Rectal smooth muscle tissue (tissue), 1 donor: Measurements from ENCODE around the gene NTNG2.
A peak's percentile ranks its signal among the peaks of the same experiment; 100 is the strongest.
"Not testable (repeated sequence)": the region's sequence is repeated elsewhere in the genome, so short reads cannot be mapped to it uniquely, and the experiment has no call there.

Source experiments
- H3K27ac ChIP-seq: one replicate; pipeline ENCODE4 v1.7.0; 2013; ENCODE audit warnings: low read depth, low read length, inconsistent platforms
- H3K27me3 ChIP-seq: one replicate; pipeline ENCODE4 v1.7.0; 2013; ENCODE audit warnings: low read length; ENCODE audit not compliant: control insufficient read depth, insufficient read depth
- H3K36me3 ChIP-seq: one replicate; pipeline ENCODE4 v1.7.0; 2013; ENCODE audit warnings: low read length; ENCODE audit not compliant: control insufficient read depth, insufficient read depth
- H3K4me1 ChIP-seq: one replicate; pipeline ENCODE4 v1.7.0; 2013; ENCODE audit warnings: low read length; ENCODE audit not compliant: control insufficient read depth, insufficient read depth
- H3K4me3 ChIP-seq: one replicate; pipeline ENCODE4 v1.7.0; 2013; ENCODE audit warnings: low read length
- H3K9ac ChIP-seq: one replicate; pipeline ENCODE4 v1.7.0; 2013; ENCODE audit warnings: low read length

Gene NTNG2, protein sequence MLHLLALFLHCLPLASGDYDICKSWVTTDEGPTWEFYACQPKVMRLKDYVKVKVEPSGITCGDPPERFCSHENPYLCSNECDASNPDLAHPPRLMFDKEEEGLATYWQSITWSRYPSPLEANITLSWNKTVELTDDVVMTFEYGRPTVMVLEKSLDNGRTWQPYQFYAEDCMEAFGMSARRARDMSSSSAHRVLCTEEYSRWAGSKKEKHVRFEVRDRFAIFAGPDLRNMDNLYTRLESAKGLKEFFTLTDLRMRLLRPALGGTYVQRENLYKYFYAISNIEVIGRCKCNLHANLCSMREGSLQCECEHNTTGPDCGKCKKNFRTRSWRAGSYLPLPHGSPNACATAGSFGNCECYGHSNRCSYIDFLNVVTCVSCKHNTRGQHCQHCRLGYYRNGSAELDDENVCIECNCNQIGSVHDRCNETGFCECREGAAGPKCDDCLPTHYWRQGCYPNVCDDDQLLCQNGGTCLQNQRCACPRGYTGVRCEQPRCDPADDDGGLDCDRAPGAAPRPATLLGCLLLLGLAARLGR

DNA sequence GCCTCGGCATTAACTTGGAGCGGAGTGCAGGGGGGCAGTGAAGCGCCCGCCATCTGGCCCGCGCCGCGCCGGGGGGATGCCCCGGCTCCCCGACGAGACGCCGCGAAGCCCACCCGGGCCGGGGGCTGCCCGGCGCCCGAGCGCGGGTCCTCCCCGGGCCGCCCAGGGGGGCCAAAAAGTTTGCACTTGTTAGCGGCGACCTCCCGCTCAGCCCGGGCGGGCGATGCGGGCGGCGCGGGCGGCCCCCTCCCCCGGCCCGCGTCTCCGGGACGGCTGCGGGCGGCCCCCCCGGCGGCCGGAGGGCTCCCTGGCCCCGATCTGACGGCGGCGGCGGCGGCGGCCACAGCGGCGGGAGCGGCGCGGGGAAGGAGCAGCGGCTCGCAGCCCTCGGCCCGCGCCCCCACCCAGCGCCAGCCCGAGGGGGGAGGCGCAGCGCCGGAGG lies at the start of gene NTNG2:
TSS of gene NTNG2 (plus strand) at position 316 of the 442 bp plus-strand sequence. CDS start 4,774 bp downstream, outside the sequence.
- no peak within 1 kb of the TSS for H3K9ac ChIP-seq
- peaks cover 16% of the 10 kb centered on the region for H3K27me3 ChIP-seq
- no peaks in the 10 kb centered on the region for H3K4me1 ChIP-seq
- peak within 1 kb of the TSS; percentile 62 for H3K4me3 ChIP-seq
- H3K36me3 ChIP-seq: no peaks in the 10 kb centered on the region
- H3K27ac ChIP-seq: no peak within 1 kb of the TSS

GRCh38 chr9:132114102-132114707 lies 47.7 kb upstream of the NTNG2 start:
- Histone ChIP-seq H3K36me3 (no peaks in the 10 kb centered on the region), H3K27me3 (no peaks in the 10 kb centered on the region), H3K4me3 (no peak overlapping the region), H3K27ac (no peak overlapping the region), H3K9ac (no peak overlapping the region), H3K4me1 (no peaks in the 10 kb centered on the region)

DNA sequence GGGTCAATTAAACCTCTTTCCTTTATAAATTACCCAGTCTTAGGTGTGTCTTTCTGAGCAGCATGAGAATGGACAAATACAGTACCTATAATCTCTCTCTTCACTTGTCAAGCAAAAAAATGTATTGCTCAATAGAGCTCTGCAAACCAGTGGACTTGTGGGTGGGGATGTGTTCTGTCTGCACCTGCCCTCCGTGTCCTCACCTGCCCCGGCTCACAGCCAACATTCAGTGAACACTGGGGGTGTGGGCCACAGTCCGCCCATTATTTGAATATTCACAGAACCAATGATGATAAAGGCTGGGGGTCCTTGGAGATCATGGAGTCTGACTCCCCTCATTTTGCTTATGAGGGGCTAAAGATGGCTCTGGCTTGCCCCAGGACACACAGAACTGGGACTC lies 45.3 kb upstream of the NTNG2 start:
- no peaks in the 10 kb centered on the region for H3K4me1 ChIP-seq
- no peak overlapping the region for H3K27ac ChIP-seq
- H3K4me3 ChIP-seq: no peak overlapping the region
- H3K36me3 ChIP-seq: no peaks in the 10 kb centered on the region
- H3K9ac ChIP-seq: no peak overlapping the region
- no peaks in the 10 kb centered on the region for H3K27me3 ChIP-seq

DNA sequence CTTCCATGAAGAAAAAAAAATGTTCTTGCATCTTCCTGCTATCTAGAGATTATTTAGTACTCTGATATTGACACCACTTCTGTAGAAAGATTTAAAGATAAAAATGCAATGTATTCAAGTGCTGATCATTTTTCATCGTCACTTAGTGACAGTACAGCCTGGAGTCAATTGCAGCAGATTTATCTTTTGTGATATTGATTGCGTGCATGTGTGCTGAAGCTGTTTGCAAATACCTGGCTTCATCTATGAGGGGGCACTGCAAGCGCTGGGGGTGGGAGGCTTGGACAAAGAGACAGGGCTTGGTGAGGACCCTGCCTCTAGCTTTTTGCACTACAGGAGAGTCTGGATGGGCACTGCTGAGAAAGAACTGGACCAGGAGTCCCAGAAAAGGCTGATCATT lies 44.2 kb upstream of the NTNG2 start:
- Histone ChIP-seq H3K4me3 (no peak overlapping the region), H3K9ac (no peak overlapping the region), H3K27me3 (no peaks in the 10 kb centered on the region), H3K4me1 (no peaks in the 10 kb centered on the region), H3K27ac (no peak overlapping the region), H3K36me3 (no peaks in the 10 kb centered on the region)

- H3K27ac ChIP-seq: no peak overlapping the region
- no peak overlapping the region for H3K4me3 ChIP-seq
- H3K36me3 ChIP-seq: no peaks in the 10 kb centered on the region
- H3K9ac ChIP-seq: no peak overlapping the region
- H3K27me3 ChIP-seq: no peaks in the 10 kb centered on the region
- H3K4me1 ChIP-seq: no peaks in the 10 kb centered on the region
Measured at GRCh38 chr9:132121021-132121420, 40.8 kb upstream of the NTNG2 start.

DNA sequence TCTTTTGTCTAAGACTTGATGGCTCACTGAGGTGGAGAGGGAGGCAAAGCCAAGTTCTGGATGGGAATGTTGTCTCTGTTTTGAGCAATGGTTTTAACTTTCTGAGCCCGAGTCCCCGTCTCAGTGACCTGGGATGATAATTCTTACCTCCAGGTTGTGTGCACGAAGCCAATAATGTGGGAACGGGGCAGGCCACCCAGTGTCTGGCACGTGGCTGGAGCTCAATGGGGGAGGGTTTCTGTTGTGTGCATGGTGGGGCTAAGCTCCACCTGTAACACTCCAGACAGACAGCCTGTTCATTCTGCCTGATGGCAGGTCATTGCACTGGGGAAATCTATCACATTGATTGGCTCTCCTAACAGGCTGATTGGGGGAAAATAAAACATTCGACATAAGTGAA lies 37.1 kb upstream of the NTNG2 start:
- Histone ChIP-seq H3K27me3 (peaks cover 4% of the 10 kb centered on the region), H3K4me1 (no peaks in the 10 kb centered on the region), H3K4me3 (no peak overlapping the region), H3K36me3 (no peaks in the 10 kb centered on the region), H3K9ac (no peak overlapping the region), H3K27ac (no peak overlapping the region)

DNA sequence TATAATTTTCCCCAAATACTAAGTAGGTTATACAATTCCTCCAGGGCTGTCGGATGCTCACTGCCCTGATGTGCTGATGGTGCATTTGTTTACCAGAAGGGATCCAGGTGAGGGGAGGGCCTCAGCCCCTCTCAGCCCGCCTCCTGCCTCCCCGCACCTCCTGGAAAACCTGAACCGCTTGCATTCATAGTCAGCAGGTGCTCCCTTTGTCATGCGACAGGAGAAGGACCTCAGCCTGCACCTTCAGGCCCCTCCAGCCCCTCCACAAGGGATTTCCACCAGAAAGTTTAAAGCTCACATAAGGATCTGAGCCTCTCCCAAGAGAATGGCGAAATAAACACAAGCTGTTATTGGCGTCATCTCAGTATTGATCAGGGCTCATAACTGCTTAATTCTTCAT lies 36.5 kb upstream of the NTNG2 start:
- Histone ChIP-seq H3K27ac (no peak overlapping the region), H3K27me3 (peaks cover 4% of the 10 kb centered on the region), H3K9ac (no peak overlapping the region), H3K4me1 (no peaks in the 10 kb centered on the region), H3K36me3 (no peaks in the 10 kb centered on the region), H3K4me3 (no peak overlapping the region)

DNA sequence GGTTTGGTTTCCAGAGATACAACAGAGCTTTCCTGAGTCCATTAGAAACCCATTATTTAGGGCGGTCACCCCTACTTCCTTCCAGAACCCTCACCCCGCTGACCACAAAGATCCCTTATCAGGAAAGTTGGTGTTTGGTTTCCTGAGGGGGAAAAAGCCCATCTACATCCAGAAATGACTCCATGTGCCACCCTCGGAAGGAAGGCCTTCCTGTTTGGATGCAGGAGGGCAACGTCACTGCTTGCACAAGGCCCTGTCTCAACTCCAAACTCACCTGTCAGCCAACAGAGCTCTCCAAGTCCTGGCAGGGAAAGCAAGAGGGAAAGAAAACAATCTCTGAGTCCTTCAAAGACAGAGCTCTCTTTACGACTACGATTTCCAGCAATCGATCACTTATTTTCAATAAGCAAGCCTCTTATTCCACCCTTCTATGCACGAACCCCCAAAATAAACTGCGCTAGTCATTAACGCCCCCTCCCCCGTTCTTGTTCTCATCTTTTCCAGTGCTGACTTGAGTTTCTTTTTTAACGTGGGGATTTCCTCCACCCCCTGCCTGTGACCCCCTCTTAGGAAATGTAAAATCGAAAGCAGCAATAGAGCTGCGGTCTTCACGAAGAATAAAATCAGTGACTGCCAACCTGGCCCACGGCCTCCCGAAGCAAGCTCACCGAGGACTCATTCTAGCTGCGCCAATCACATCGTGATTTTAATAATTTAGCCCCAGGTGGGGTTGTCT lies 35.7 kb upstream of the NTNG2 start:
- no peak overlapping the region for H3K4me3 ChIP-seq
- no peaks in the 10 kb centered on the region for H3K4me1 ChIP-seq
- H3K9ac ChIP-seq: no peak overlapping the region
- H3K27ac ChIP-seq: no peak overlapping the region
- H3K36me3 ChIP-seq: no peaks in the 10 kb centered on the region
- peaks cover 4% of the 10 kb centered on the region for H3K27me3 ChIP-seq

- Histone ChIP-seq H3K9ac (no peak overlapping the region), H3K36me3 (no peaks in the 10 kb centered on the region), H3K27ac (no peak overlapping the region), H3K27me3 (peaks cover 5% of the 10 kb centered on the region), H3K4me1 (no peaks in the 10 kb centered on the region), H3K4me3 (no peak overlapping the region)
Measured at GRCh38 chr9:132126680-132127236, 35.1 kb upstream of the NTNG2 start.

GRCh38 chr9:132127888-132128534 lies 33.8 kb upstream of the NTNG2 start:
- H3K27ac ChIP-seq: no peak overlapping the region
- H3K27me3 ChIP-seq: peaks cover 9% of the 10 kb centered on the region
- H3K9ac ChIP-seq: no peak overlapping the region
- H3K4me1 ChIP-seq: no peaks in the 10 kb centered on the region
- H3K36me3 ChIP-seq: no peaks in the 10 kb centered on the region
- no peak overlapping the region for H3K4me3 ChIP-seq

DNA sequence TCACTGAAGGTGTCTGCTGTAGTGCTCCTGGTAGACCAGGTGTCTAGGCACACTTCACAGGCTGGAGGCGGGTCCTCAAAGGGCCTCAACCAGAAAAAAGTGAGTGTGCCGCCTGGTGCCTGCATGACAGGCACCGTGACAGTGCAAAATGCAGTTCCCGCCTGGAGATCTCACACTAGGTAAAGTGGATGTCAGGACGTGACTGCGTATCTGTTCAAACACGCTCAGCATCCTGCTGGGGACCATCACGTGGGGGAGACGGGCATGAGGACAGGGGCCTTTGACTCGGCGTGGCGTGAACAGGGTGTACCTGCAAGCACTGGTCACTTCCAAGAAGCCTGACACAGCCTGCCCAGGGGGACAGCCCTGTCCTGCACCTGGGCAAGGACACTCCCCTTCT lies 32.3 kb upstream of the NTNG2 start:
- Histone ChIP-seq H3K9ac (no peak overlapping the region), H3K4me1 (no peaks in the 10 kb centered on the region), H3K4me3 (no peak overlapping the region), H3K27ac (no peak overlapping the region), H3K27me3 (peaks cover 9% of the 10 kb centered on the region), H3K36me3 (no peaks in the 10 kb centered on the region)

GRCh38 chr9:132134085-132134484 lies 27.8 kb upstream of the NTNG2 start:
- H3K4me3 ChIP-seq, H3K36me3 ChIP-seq, H3K27ac ChIP-seq, H3K4me1 ChIP-seq, H3K9ac ChIP-seq: not testable (repeated sequence)
- peaks cover 18% of the 10 kb centered on the region for H3K27me3 ChIP-seq
